Nephron (organoid): Measurements from ENCODE around the gene AGPAT3.

Source experiments
- H3K27ac Mint-ChIP-seq, 3 experiments: 2 replicates each; pipeline ENCODE4 v1.8.0; 2020; ENCODE audit warnings: mixed read lengths in 3 of 3, mild to moderate bottlenecking in 2 of 3, moderate library complexity in 1 of 3
- H3K27me3 Mint-ChIP-seq: 2 replicates; pipeline ENCODE4 v1.8.0; 2021; ENCODE audit warnings: low read depth, mild to moderate bottlenecking, moderate library complexity, mixed read lengths
- H3K36me3 Mint-ChIP-seq: 2 replicates; pipeline ENCODE4 v1.8.0; 2020; ENCODE audit warnings: low read depth, mixed read lengths
- H3K4me1 Mint-ChIP-seq: 2 replicates; pipeline ENCODE4 v1.8.0; 2020; ENCODE audit warnings: mixed read lengths
- H3K4me3 Mint-ChIP-seq, 3 experiments: 2 replicates each; pipeline ENCODE4 v1.8.0; 2020; ENCODE audit warnings: mild to moderate bottlenecking in 3 of 3, mixed read lengths in 3 of 3, moderate library complexity in 2 of 3
- H3K9me3 Mint-ChIP-seq: 2 replicates; pipeline ENCODE4 v1.8.0; 2020; ENCODE audit warnings: mixed read lengths
- CTCF ChIP-seq, 3 experiments: fragments of 200-600 bp; sonication (generic); IDR thresholded peaks; one replicate each; pipeline ENCODE4 v1.5.0; 2021; ENCODE audit warnings: antibody characterized with exemption in 3 of 3; ENCODE audit not compliant: unreplicated experiment in 3 of 3

Gene AGPAT3

GRCh38 chr21:43935711-43936110 is 70.7 kb downstream of the AGPAT3 start:
- peaks cover 7% of the 10 kb centered on the region for H3K27me3 Mint-ChIP-seq
- H3K27ac Mint-ChIP-seq, result peak overlapping the region in 1 of 3 experiments; percentile 42
- peaks cover 11% of the 10 kb centered on the region for H3K4me1 Mint-ChIP-seq
- no peak for TF ChIP-seq CTCF (IDR thresholded peaks at IDR 0.05; ENCODE audit: unreplicated experiment in 3 of 3)
- H3K36me3 Mint-ChIP-seq, result peaks cover 5% of the 10 kb centered on the region
- no peak overlapping the region for H3K4me3 Mint-ChIP-seq
- H3K9me3 Mint-ChIP-seq, result no peaks in the 10 kb centered on the region

GRCh38 chr21:43936247-43936967 is 71.4 kb downstream of the AGPAT3 start:
- Mint-ChIP-seq H3K4me3 (no peak overlapping the region), H3K27me3 (peaks cover 7% of the 10 kb centered on the region), H3K9me3 (no peaks in the 10 kb centered on the region), H3K4me1 (peaks cover 7% of the 10 kb centered on the region), H3K27ac (peak overlapping the region; percentile 38 to 63 (median 40)), H3K36me3 (peaks cover 5% of the 10 kb centered on the region)
- TF ChIP-seq CTCF (IDR thresholded peaks at IDR 0.05; ENCODE audit: unreplicated experiment in 3 of 3), result no peak

- peaks cover 5% of the 10 kb centered on the region for H3K36me3 Mint-ChIP-seq
- TF ChIP-seq CTCF (IDR thresholded peaks at IDR 0.05; ENCODE audit: unreplicated experiment in 3 of 3), result no peak
- H3K27me3 Mint-ChIP-seq, result peaks cover 7% of the 10 kb centered on the region
- no peak overlapping the region for H3K27ac Mint-ChIP-seq
- peaks cover 5% of the 10 kb centered on the region for H3K4me1 Mint-ChIP-seq
- no peak overlapping the region for H3K4me3 Mint-ChIP-seq
- no peaks in the 10 kb centered on the region for H3K9me3 Mint-ChIP-seq
These were observed 72.2 kb downstream of the AGPAT3 start for GRCh38 chr21:43937051-43937832.

- no peak overlapping the region for H3K4me3 Mint-ChIP-seq
- no peak overlapping the region for H3K27ac Mint-ChIP-seq
- H3K9me3 Mint-ChIP-seq, result no peaks in the 10 kb centered on the region
- peaks cover 4% of the 10 kb centered on the region for H3K36me3 Mint-ChIP-seq
- peaks cover 4% of the 10 kb centered on the region for H3K4me1 Mint-ChIP-seq
- peaks cover 7% of the 10 kb centered on the region for H3K27me3 Mint-ChIP-seq
- TF ChIP-seq CTCF (IDR thresholded peaks at IDR 0.05; ENCODE audit: unreplicated experiment in 3 of 3), result no peak
These were observed 72.9 kb downstream of the AGPAT3 start for GRCh38 chr21:43937891-43938309.

- no peaks in the 10 kb centered on the region for H3K4me1 Mint-ChIP-seq
- H3K4me3 Mint-ChIP-seq, result no peak overlapping the region
- H3K27me3 Mint-ChIP-seq, result peaks cover 7% of the 10 kb centered on the region
- peak; percentile 76 to 89 (median 84) for TF ChIP-seq CTCF (IDR thresholded peaks at IDR 0.05; ENCODE audit: unreplicated experiment in 3 of 3)
- peak overlapping the region in 1 of 3 experiments; percentile 27 for H3K27ac Mint-ChIP-seq
- H3K36me3 Mint-ChIP-seq, result no peaks in the 10 kb centered on the region
- no peaks in the 10 kb centered on the region for H3K9me3 Mint-ChIP-seq
These were observed 73.9 kb downstream of the AGPAT3 start for GRCh38 chr21:43938751-43939442.
